ENCODE measurements around the gene CRADD.
A peak's percentile ranks its signal among the peaks of the same experiment; 100 is the strongest.
"Not testable (repeated sequence)": the region's sequence is repeated elsewhere in the genome, so short reads cannot be mapped to it uniquely, and the experiment has no call there.

Gene CRADD

DNA sequence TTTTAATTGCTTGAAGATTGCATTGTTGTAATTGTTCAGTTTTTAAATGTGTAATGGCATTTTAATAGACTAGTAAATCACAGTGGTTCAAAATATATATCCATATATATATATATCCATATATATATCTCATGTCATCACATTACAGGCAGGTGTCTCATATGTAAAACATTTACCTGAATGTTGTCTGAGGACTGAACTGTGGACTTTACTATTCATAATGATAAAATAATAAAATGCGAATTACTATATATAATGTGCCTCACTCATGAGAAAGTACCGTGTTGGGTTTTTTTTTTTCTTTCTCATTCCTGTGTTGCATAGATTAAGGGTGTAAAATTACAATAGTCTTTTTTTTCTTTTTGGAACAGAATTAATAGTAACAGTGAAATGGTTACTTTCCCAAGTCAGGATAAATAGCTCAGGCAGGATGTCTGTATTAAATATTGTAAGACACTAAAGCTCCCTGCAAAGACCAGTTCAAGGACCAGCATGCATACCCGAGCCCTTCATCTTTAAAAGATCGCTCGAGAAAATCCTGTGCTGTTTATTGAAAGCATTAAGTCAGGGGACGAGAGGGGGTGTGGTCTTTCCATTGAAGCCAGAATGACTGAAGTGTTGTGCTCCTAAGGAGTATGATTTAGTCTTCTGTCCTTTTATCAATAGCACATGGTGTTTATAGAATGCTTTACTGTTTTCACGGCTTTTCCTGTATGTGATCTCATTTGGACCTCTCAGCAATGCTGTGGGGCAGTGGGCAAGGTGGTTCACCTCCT is 173.5 kb downstream of the CRADD start:
- no peak for DNase-seq

DNA sequence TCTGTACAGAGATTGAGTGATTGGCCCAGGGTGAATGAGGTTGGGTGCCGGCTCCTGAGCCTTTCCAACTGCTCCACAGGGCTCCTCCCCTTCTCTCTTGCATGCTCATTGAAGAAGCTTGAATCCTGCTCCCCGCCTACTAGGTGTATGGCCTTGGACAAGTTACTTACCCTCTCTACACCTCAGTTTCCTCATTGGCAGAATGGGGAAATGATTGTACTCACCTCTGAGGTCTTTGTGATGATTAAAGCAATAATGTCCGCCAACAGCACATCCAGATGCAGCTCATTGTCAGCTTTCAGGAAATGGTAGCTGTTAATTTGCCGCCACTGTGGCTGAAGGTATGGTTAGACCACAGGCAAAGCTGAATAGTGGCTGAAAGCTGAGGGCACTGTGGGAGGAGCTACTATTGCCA is 174.1 kb downstream of the CRADD start:
- DNase-seq: no peak

DNA sequence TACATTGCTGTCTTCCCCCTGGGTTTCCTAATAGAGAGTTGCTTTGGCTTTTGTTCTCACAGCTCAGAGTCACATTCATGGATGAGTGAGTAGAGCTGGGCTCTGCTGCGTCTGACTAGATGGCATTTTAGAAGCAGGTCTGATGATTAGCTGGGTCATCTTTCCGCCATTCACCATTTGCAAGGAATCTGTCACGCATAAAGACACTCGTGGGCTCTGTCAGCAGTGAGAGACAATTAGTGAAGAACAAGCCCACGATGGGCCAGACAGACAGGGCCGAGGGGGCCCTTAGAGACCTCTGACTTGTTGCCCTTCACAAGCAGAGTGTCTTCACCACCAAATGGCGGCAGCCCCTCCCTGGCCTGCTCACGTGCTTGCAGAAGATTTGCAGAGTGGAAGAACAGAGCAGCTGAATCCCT is 175.0 kb downstream of the CRADD start:
- no peak for DNase-seq

DNA sequence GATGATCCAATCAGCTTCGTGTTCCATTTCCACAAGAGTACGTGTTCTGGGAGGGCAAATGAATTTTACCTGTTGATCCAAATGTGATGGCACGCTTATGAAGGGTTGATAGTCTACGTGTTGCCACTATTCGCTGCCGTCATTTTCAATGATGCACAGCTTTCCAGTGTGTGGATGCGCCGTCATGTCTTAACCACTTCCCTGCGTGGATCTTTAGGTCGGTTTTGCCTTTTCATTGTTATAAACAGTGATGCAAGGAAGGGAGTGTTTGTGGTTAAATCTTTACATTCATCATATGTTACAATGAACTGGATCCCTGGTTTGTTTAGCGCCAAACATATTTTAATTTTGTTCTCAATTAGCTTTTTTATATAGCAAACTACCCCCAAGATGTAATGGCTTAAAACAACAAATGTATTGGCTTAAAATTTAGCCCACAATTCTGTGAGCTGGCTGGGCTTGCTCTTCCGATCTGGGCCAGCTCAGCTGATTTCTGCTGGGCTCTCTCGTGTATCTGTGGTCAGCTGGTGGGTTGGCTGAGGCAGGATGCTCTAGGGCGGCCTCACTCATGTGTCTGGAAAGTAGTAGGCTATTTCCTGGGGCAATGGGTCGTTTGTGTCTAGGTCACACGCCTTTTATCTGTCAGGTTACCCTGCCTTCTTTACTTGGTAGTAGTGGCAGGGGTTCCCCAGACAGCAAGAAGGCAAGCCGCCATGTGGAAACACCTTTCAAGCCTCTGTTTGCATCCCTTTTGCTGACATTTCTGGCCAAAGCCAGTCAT is 176.7 kb downstream of the CRADD start:
- DNase-seq: no peak

DNA sequence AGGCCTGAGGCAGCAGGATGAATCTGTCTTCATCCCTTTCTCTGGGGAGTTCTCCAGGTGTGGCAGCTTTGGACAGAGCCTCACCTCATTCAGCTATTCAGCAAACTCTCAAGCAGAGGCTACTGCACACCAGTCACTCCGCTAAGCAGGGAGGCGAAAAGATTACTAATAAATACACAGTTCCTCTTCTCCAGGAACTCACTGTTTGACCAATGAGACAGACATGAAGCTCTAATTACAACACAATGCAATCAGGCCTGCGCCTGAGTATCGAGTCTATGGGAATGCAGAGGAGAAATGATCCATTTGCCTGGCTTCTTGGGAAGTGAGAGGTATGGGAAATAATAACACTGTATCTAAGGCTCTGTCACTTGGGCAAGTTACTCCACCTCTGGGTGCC is 178.1 kb downstream of the CRADD start:
- no peak for DNase-seq

DNA sequence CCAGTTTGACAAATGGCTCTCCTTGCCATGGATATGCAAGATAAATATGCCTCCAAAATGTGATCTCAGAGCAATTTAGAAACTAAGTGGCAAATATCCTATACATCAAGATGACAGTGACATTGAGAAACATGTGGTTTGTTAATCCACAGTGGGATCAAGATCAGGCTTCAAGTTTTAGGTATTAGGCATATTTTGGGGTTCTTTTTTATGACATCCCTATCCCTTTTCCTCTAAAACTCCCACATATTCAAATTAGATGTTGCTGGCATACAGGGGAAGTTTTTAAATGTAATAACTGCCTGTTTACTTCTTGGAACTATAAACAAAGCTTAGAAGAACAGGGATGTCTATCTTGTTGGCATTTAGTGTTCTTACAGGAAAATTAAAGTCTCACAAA is 179.4 kb downstream of the CRADD start:
- DNase-seq: no peak

DNA sequence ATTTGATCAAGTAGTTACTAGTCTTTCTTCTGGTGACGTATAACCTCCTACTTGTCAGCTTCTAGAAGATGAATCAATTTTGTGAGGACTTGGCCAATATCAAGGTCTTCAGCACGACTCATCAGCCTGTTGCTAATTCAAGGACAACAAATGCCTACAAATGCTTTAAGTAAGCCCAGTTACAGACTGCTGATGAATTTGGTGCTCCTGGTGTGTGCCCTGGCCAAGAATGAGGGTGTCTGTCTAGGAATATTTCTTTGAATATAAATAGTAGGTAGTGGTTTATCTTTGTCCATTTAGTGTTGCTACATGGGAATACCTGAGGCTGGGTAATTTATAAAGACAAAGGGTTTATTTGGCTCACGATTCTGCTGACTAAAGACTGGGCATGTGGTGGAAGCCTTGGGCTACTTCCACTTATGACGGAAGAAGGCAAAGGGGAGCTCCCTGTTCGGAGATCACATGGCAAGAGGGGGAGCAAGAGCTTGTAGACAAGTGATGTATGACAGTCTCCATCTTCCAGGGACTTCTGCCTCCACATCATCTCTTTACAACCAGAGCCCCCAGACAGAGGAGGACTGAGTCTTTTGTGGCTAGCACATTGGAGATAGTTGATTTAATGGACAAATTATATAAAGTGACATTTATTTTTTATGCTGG is 180.2 kb downstream of the CRADD start:
- peak; percentile 45 for DNase-seq

DNA sequence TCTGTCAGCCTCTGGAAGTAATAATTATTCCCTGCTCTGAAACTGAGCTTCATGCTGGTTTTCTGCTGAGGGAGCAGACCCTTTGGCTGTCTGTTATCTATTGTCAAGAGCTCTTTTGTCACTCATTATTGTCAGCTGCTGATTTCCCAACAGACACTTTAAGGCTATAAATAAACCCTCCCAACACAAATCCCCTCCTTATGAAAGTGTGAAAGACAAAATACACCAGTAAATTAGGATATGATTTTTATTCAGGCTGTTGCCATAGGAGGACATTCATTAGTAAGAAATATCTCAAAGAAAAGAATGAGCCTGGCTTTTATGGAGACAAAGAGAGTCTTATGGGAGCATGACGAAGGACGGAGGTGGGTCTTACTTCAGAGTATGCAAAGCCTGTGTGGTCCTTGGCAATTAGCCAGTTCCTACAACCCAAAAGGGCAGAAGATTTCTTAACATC is 180.8 kb downstream of the CRADD start:
- DNase-seq: peak; percentile 45

DNA sequence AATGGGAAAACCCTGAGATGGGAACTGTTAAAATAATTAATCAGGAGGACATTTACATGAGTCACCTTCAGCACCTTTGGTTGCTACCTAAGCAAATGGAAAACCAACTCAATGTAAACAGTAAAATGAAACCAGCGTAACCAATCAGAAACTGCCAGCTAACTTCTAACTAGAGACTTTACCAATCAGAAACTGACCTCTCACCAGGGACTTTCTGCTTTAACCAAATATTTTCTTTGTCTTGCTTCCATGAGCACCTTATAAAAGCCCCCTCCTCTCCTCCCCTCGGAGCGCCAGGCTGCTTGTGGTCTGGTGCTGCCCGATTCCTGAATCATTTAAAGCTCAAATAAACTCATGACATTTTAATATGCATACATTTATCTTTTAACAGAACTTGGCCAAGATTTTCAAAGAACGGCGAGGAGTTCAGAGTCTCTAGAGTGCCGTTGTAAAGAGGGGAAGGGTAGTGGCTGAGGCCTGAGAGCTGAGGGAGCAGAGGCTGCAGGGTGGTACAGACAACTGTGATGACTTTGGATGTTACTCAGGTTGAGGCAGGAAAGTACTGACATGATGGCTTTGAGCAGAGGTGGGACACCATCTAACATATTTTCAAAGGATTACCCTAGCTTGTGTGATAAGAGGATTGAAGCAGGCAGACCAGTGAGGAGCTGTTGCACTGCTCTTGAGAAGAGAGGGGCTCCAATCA is 183.6 kb downstream of the CRADD start:
- DNase-seq: peak; percentile 22

DNA sequence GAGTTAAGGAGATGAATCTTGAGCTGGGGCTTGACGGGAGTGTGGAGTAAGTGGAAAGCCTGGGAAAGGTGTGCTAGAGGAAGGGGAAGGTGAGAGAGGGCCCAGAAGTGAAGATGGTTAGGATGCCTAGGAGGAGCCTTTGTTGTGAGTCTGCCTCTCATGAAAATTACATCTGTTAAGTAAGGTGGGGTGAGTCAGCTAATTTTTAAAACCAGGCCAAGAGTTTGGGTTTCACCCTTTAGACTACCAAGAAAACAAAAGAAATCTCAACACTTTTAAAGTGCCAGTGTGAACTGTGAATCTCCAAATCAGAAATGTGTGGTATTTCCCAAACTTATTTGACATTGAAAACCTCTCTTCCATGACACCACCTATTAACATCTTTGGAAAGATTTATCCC is 185.2 kb downstream of the CRADD start:
- no peak for DNase-seq

DNA sequence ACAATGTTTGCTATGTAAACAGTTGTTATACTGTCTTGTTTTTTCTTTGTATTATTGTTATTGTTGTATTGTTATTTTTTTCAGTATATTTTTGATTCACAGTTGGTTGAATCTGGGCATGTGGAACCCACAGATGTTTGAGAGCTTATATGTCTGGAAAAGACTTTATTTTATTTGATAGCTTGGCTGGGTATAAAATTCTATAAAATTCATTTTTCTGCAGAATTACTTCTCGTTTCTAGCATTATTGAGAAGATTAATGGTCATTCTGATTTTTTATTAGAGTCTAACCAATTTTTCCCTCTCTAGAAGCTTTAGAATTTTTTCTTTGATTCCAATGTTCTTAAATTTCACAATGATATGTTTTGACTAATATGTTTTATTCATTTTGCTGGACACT is 188.6 kb downstream of the CRADD start:
- no peak for DNase-seq

DNA sequence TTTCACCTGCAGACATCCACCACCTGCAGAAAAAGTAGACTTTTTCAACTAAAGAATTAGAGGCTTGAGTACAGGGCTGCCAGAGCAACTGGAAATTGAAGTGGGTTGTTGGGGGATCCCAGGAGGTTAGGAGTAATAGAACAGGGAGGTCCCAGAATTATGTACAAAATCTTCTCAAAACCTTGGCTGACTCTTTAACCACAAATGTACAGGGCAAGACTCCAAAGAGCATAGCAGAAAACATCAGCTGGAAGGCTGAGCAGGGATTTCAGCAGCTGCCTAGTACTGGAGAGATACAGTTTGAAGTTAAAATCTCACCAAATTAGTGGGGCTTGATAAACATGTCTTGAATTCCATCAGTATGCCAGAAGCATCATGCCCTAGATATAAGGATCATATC is 191.6 kb downstream of the CRADD start:
- DNase-seq: no peak

DNA sequence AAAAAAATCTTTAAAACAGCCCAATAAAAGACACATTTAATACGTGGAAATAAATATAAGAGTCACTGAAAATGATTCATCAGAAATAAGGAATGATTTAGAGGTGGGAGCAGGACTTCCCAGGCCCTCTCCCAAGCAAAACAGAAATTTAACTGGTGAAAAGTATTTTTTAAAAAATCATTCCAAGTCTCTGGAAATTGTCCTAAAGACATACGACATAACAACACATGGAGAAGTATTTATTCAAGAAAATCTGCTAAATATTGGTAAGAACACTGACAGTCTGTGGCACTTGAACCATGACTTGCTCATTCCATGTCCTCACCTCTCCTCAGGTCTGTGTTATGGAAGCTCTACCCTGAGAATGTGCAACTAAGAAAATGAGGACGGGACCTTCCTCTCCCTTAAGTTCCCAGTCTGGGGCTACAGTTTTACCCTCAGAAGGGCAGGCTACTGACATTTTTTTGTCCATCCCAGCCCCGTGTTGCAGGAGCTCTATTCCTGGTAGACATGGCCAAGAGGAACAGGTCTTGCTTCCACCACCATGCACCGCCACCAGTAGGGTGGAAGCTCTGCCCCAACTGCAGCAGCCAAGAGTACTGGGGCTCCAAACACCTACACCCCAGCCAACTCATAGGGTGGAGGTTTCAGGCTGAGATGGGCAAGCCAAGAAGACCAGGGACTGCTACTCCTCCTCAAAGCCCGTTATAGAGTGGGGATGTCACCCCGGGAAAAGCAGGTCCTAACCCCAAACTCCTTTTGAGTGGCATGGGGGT is 193.0 kb downstream of the CRADD start:
- no peak for DNase-seq

DNA sequence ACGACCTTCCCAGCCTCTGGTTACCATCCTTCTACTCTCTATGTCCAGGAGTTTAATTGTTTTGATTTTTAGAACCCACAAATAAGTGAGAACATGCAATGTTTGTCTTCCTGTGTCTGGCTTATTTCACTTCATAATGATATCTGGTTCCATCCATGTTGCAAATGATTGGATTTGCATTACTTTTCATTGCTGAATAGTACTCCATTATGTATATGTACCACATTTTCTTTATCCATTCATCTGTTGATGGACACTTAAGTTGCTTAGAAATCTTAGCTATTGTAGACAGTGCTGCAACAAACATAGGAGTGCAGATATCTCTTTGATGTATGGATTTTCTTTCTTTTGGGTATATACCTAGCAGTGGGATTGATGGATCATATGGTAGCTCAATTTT is 194.4 kb downstream of the CRADD start:
- not testable (repeated sequence) for DNase-seq

DNA sequence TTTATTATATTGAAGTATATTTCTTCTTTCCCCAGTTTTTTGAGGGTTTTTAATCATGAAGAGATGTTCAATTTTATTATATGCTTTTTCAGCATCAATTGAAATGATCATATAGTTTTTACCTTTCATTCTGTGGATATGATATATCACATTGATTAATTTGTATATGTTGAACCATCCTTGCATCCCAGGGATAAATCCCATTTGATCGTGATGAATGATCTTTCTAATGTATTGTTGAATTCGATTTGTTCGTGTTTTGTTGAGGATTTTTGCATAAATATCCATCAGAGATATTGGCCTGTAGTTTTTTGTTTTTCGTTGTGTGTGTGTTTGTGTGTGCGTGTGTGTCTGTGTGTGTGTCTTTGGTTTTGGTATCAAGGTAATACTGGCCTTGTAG is 196.4 kb downstream of the CRADD start:
- DNase-seq: no peak

DNA sequence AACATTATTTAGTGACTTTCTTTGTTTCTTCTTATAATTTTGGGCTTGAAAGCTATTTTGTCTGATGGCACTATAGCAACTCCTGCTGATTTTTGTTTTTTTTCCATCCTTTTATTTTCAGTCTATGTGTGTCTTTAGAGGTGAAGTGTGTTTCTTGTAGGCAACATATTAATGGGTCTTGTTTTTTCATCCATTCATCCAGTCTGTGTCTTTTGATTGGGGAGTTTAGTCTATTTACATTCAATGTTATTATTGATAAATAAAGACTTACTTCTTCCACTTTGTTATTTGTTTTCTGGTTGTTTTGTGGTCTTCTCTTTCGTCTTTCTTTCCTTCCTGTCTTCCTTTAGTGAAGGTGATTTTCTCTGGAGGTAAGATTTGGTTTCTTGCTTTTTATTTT is 198.0 kb downstream of the CRADD start:
- DNase-seq: no peak

DNA sequence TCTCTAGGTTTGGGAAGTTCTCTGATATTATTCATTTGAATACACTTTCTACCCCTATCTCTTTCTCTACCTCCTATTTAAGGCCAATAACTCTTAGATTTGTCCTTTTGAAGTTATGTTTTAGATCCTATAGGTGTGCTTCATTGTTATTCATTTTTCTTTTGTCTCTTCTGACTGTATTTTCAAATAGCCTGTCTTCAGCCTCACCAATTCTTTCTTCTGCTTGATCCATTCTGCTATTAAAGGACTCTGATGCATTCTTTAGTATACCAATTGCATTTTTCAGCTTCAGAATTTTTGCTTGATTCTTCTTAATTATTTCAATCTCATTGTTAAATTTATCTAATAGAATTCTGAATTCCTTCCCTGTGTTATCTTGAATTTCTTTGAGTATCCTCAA is 199.2 kb downstream of the CRADD start:
- DNase-seq: no peak

DNA sequence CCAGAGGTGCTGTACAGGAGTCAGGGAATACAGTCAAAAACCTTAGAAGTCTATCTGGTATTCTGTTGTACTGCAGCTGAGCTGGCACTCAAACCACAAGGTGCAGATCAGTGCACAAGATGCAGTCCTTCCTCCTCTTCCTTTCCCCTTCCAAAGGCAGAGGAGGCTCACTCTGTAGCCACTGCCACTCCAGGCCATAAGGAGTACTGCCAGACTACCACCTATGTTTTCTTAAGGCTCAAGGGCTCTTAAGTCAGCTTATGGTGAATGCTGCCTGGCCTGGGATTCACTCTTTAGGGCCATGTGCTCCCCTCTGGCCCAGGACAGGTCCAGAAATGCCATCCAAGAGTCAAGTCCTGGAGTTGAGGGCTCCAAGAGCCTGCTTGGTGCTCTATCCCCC is 200.3 kb downstream of the CRADD start:
- DNase-seq: no peak

DNA sequence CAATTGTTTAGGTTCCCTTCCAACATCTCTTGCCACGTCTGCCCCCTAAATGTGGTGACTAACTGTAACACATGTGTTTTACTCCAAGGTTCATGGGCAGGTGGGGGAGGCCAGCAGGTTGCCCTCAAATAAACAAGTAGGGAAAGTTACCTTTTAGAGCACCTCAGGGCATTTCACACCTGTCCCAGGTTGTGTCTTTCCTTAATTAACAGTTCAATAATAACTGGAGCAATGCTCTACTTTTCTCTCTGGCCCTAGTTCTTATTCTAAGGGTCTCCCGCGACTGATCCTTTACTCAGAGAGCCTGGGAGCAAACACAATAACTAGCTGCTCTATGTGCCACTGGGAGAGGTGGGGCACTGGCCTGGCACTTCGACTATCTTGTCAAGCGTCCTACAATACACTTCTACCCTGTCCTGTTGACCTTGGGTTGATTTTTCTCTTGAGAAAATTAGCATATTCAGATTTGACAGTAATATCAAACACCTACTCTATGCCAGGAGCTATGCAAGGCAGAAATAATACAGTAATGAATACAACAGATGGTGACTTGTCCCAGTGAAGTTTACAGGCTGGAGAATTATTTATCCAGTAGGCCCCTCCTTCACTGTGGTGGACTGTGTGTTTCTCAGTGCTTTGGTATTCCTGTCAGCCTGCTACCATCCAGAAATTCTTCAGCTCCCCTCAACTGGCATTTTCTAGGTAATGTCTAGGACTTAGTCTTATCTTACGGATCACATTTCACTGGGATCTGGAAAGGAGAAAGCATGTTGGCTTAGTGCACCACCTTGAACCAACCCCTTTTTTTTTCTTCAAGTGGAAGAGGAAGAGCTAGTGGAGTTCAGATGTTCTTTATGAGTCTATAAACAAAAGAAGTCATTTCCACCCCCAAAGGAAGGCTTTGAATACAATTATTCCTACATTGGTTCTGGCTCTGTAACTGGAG is 202.6 kb downstream of the CRADD start:
- peak; percentile 31 for DNase-seq

DNA sequence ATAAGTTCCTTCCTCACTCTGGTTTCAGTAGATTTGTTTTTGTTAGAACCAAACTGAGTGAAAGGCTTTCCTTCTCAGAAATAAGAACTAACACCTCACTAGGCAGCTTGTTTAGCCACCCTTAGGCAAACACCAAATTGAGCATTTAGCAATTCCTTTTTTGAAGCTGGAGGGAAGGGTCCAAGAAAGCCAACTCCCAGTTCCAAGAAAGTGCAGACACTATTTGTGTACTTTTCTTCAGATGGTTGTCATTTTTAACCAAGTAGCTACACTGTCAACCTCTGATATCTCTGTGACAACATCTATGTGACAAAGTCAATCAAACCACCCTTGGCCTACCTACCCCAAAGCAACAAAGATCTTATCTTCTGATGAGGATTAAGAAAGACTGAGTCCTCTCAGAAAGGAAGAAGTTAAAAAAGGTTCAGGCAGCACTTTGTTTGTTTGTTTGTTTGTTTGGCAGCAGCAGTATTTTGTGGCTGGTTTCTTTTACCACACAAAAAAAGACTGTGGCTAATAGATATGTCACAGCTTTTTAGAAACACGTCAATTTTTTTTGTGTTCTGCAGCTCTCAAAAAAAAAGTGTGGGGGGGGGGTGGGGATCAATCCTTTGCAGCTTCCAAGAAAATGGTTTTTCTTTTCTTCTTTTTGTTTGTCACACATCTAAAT is 203.8 kb downstream of the CRADD start:
- no peak for DNase-seq

DNA sequence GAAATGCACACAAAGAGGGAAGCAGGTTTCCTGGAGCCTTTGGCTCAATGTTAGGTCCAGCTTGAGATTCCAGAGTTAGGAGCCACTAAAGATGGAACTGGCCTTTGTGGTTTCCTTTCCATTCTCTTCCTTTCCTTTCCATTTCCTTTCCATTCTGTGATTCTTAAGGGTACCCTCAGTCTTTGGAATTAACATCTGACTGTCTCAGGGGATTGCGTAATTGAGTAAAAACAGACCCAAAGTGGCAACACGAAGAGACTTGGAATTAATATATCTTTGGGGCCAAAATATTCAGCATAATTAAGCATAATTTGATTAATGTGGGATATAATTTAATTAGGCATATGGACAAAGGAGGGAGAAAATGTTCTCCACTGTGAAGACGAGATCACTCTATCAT is 205.6 kb downstream of the CRADD start:
- DNase-seq: no peak
